ENCODE data around the gene PACS2. TPM values are rescaled to one million over a fixed set of nuclear protein-coding genes. Genes with fewer than 3 reads are reported as not detected.

Gene PACS2
- polyA plus RNA-seq, 3 donors: 3.1 to 87.0 (median 3.7) TPM

GRCh38 chr14:105424861-105425260, 110.3 kb downstream of the PACS2 start:
- Histone ChIP-seq H3K79me2 (ENCODE audit: insufficient read depth, low read length) (peaks cover 75% of the 10 kb centered on the region), H3K4me2 (replicated peaks; ENCODE audit: extremely low read depth, low read length, poor library complexity, severe bottlenecking) (no peak overlapping the region), H3K4me1 (ENCODE audit: control insufficient read depth in 1 of 2, insufficient read depth in 2 of 2, low read length in 2 of 2) (peaks cover 20 to 25% of the 10 kb centered on the region in 2 donors), H2AFZ (ENCODE audit: insufficient read depth, low read depth, low read length, poor library complexity, severe bottlenecking) (no peak overlapping the region), H3K4me3 (replicated peaks in 1 of 3; ENCODE audit: low read depth in 2 of 3, low read length in 3 of 3) (no peak overlapping the region), H3K27ac (ENCODE audit: low read depth in 1 of 2, low read length in 2 of 2) (no peak overlapping the region), H3K9me3 (replicated peaks in 1 of 2; ENCODE audit: control insufficient read depth in 1 of 2, insufficient read depth in 1 of 2, low read length in 2 of 2) (peaks cover 0 to 5% of the 10 kb centered on the region in 2 donors), H3K27me3 (ENCODE audit: control insufficient read depth in 2 of 2, insufficient read depth in 2 of 2, low read length in 2 of 2) (no peaks in the 10 kb centered on the region), H4K20me1 (ENCODE audit: insufficient read depth, low read length) (peaks cover 69% of the 10 kb centered on the region), H3K9ac (ENCODE audit: insufficient read depth, low read length, poor library complexity, severe bottlenecking) (no peak overlapping the region), H3K36me3 (replicated peaks in 1 of 2; ENCODE audit: control insufficient read depth in 1 of 2, insufficient read depth in 2 of 2, low read length in 2 of 2) (peaks cover 8 to 21% of the 10 kb centered on the region in 2 donors)
- Mint-ChIP-seq H3K36me3 (peaks cover 19 to 50% of the 10 kb centered on the region in 2 donors), H3K9me3 (peaks cover 0 to 4% (median 2%) of the 10 kb centered on the region in 7 donors), H3K4me1 (peaks cover 23% of the 10 kb centered on the region), H3K4me3 (no peak overlapping the region), H3K27me3 (ENCODE audit: low read depth in 3 of 3) (peaks cover 0 to 4% (median 0%) of the 10 kb centered on the region in 3 donors), H3K27ac (no peak overlapping the region)
- intact Hi-C loops (cut with micrococcal nuclease): no loop called here
- WGBS (ENCODE audit: insufficient coverage): 97% methylated on average over 9 of the region's 12 CpGs
- no peak for DNase-seq
- TF ChIP-seq, protein P1, sequence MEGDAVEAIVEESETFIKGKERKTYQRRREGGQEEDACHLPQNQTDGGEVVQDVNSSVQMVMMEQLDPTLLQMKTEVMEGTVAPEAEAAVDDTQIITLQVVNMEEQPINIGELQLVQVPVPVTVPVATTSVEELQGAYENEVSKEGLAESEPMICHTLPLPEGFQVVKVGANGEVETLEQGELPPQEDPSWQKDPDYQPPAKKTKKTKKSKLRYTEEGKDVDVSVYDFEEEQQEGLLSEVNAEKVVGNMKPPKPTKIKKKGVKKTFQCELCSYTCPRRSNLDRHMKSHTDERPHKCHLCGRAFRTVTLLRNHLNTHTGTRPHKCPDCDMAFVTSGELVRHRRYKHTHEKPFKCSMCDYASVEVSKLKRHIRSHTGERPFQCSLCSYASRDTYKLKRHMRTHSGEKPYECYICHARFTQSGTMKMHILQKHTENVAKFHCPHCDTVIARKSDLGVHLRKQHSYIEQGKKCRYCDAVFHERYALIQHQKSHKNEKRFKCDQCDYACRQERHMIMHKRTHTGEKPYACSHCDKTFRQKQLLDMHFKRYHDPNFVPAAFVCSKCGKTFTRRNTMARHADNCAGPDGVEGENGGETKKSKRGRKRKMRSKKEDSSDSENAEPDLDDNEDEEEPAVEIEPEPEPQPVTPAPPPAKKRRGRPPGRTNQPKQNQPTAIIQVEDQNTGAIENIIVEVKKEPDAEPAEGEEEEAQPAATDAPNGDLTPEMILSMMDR (IDR thresholded peaks at IDR 0.05): no peak

DNA sequence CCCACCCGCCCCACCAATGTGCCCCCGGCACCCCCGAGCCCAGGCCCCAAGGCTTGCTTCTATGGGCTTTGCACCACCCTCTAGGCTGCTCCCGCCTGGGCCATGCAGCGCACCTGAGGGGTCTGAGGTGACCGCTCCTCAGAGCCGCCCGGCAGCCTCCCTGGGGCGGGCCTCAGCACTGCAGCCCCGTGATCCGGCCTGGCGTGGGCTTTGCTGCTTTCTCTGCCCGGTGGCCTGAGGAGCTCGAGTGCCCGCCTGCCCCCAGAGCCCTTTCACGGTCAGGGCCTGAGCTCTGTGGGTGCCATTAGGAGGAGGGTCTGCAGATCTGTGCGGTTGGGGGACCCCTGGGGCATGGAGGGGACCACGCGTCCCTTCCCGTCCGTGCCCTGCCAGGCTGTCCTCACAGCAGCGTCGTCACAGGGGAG, 111.3 kb downstream of the PACS2 start:
- Histone ChIP-seq H3K79me2 (ENCODE audit: insufficient read depth, low read length) (peaks cover 75% of the 10 kb centered on the region), H3K9me3 (replicated peaks in 1 of 2; ENCODE audit: control insufficient read depth in 1 of 2, insufficient read depth in 1 of 2, low read length in 2 of 2) (peaks cover 0 to 5% of the 10 kb centered on the region in 2 donors), H2AFZ (ENCODE audit: insufficient read depth, low read depth, low read length, poor library complexity, severe bottlenecking) (no peak overlapping the region), H3K36me3 (replicated peaks in 1 of 2; ENCODE audit: control insufficient read depth in 1 of 2, insufficient read depth in 2 of 2, low read length in 2 of 2) (peaks cover 8 to 30% of the 10 kb centered on the region in 2 donors), H3K4me3 (replicated peaks in 1 of 3; ENCODE audit: low read depth in 2 of 3, low read length in 3 of 3) (no peak overlapping the region), H3K4me1 (ENCODE audit: control insufficient read depth in 1 of 2, insufficient read depth in 2 of 2, low read length in 2 of 2) (peaks cover 14 to 20% of the 10 kb centered on the region in 2 donors), H3K27me3 (ENCODE audit: control insufficient read depth in 2 of 2, insufficient read depth in 2 of 2, low read length in 2 of 2) (no peaks in the 10 kb centered on the region), H3K27ac (ENCODE audit: low read depth in 1 of 2, low read length in 2 of 2) (no peak overlapping the region), H3K4me2 (replicated peaks; ENCODE audit: extremely low read depth, low read length, poor library complexity, severe bottlenecking) (no peak overlapping the region), H3K9ac (ENCODE audit: insufficient read depth, low read length, poor library complexity, severe bottlenecking) (no peak overlapping the region), H4K20me1 (ENCODE audit: insufficient read depth, low read length) (peaks cover 74% of the 10 kb centered on the region)
- H3K4me1 Mint-ChIP-seq: peaks cover 21% of the 10 kb centered on the region
- TF ChIP-seq, protein P1 (IDR thresholded peaks at IDR 0.05): no peak
- peaks cover 21 to 59% of the 10 kb centered on the region in 2 donors for H3K36me3 Mint-ChIP-seq
- H3K4me3 Mint-ChIP-seq: no peak overlapping the region
- WGBS (ENCODE audit: insufficient coverage): 99% methylated on average over 14 of the region's 23 CpGs
- peaks cover 0 to 4% (median 0%) of the 10 kb centered on the region in 3 donors for H3K27me3 Mint-ChIP-seq (ENCODE audit: low read depth in 3 of 3)
- no peak overlapping the region for H3K27ac Mint-ChIP-seq
- intact Hi-C loops (cut with micrococcal nuclease): no loop called here
- no peak for DNase-seq
- H3K9me3 Mint-ChIP-seq: peaks cover 0 to 4% (median 2%) of the 10 kb centered on the region in 7 donors
